Skin epidermis (tissue), 12 donors: ENCODE measurements around the gene CAMK2G.

Source experiments
- H3K27ac ChIP-seq, 21 experiments: fragments of 200-600 bp; sonication (generic) in 11 of 21; one replicate each; pipeline ENCODE4 v1.5.0; 2020; ENCODE audit warnings: mild to moderate bottlenecking in 3 of 21, inconsistent platforms in 2 of 21, moderate library complexity in 2 of 21
- H3K4me3 ChIP-seq, 7 experiments: fragments of 200-600 bp; sonication (generic) in 2 of 7; one replicate each; pipeline ENCODE4 v1.5.0; 2020; ENCODE audit warnings: inconsistent platforms in 2 of 7, mild to moderate bottlenecking in 2 of 7, moderate library complexity in 1 of 7

Gene CAMK2G

DNA sequence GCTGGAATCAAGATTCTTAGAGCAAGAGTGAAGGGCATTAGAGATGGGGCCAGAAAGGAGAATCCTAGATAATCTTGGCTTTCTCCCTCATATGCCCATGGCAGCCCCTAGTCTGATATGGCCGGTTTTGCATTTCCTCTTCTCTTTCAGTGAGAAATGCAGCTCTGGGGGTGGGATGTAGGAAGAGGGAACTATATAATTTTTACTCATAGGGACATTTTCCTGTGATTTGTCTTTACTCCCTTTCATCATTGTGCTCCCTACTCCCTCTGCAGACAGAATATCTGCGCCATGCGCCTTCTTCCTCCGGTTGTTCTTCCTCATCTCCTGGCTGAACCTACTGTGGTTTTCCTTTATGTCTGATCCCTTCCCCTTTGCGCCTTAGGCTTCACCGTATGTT lies 109.3 kb downstream of the CAMK2G start:
- H3K27ac ChIP-seq, result no peak overlapping the region
- H3K4me3 ChIP-seq, result no peak overlapping the region

DNA sequence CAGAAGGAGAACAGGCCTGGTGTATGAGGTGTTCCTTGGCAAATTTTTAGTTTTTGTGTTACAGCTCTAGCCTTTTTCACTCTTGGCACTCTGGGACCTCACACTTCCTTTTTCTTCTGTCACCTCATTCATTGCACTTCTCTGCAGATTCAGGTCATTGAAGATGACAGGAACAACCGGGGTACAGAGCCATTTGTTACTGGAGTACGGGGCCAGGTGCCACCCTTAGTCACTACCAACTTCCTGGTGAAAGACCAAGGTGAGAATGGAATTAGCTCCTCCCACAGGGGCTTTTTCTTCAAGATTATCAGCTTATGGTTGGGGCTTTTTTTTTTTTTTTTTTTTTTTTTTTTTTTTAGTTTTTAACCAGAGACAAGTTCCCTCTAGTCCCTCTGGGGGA lies 111.0 kb downstream of the CAMK2G start:
- Histone ChIP-seq H3K4me3 (no peak overlapping the region), H3K27ac (no peak overlapping the region)

DNA sequence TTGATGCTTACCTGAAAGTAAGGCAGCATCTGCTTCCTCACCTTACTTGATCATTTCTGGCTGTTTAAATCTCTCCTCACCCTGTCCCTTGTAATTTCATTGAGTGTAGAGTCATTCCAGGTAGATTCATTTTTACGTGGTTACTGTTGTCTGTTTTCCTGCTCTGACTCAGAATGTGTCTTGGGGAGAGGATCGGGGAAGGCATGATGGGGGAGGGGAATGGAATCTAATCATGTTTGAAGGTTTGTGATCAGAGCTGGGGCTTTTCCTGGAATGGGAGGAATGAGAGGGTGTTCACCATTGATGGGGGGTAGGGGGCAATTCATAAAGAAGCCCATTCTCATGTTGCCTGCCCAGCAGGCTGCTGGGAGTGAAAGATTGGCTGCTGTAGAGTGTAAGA lies 111.4 kb downstream of the CAMK2G start:
- no peak overlapping the region for H3K4me3 ChIP-seq
- H3K27ac ChIP-seq, result no peak overlapping the region
